Activated gamma-delta T cell treated with Interleukin-2 at 50 U/mL for 16 hours (primary cell): Measurements from ENCODE around the gene LCN1.
"Not testable (repeated sequence)": the region's sequence is repeated elsewhere in the genome, so short reads cannot be mapped to it uniquely, and the experiment has no call there.

Experiments used
- DNase-seq: peaks from one replicate; pipeline ENCODE4 v3.0.0-alpha.2; 2020

LCN1 gene

DNA sequence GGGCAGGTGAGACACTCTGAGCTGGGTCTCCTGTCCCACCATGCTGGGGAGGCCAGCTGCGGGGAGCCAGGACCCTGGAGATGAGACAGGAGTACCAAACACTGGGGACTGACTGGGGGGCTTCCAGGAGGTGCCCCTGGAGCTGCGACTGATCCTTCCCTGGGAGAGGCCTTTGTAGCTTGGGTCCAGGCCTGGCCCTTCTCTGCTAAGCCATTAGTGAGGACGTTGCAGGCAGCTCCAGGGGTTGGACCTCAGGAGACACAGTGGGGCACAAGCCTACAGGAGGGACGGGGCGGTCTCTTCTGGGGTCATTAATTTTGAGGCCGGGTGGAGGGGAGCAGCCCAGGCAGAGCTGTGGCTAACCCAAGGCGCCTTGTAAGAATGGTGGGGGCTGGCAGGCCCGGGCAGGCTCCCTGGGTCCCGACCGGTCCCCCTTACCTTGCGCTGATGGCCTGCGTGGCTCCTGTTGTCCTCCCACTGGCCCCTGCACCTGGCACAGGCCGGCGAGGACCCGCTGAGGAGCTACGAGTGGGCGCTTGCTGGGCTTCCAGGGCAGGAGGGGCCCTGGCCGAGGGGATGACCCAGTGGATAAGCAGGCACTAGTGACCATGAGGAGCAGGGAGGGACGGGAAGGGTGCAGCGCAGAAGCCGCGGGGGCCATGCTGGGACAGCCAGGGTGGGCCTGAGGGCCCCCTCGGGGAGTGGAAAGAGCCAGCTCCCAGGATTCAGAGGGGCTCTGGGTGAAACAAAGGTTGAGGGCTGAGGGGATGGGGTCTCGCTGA is 15.6 kb upstream of the LCN1 start:
- DNase-seq: no peak

DNA sequence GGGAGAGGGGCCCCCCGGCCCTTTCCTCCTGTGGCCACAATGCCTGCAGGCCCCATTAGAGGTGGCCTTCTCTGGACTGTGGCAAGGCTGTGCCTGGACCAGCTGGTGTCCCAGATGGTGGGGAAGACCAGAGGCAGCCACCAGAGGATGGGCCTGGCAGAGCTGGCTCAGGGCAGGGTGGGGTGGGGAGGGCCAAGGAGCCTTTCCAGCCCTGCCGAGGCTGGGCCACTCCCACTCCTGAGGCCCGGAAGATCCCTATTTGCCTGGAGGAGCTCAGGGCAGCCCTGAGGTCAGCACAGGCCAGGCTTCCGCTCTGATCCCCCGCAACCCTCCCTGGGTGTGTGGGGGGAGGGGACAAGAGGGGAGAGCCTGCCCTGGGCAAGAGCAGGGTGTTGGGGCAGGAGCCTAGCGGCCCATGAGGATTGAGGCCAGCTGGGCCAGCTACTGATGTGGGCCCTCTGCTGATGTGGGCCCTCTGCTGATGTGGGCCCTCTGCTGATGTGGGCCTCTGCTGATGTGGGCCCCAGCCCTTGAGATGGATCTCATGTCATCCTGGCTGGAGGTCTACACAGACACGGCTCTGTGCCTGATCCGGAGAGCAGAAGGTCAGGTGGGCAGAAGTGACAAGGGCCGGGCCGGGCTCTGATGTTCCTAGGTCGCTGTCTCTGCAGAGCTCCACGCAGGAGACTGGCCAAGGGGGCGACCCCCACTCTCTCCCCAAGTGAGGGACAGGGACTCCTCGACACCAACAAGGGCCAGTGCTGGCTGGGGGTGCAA is 14.7 kb upstream of the LCN1 start:
- DNase-seq: no peak

DNA sequence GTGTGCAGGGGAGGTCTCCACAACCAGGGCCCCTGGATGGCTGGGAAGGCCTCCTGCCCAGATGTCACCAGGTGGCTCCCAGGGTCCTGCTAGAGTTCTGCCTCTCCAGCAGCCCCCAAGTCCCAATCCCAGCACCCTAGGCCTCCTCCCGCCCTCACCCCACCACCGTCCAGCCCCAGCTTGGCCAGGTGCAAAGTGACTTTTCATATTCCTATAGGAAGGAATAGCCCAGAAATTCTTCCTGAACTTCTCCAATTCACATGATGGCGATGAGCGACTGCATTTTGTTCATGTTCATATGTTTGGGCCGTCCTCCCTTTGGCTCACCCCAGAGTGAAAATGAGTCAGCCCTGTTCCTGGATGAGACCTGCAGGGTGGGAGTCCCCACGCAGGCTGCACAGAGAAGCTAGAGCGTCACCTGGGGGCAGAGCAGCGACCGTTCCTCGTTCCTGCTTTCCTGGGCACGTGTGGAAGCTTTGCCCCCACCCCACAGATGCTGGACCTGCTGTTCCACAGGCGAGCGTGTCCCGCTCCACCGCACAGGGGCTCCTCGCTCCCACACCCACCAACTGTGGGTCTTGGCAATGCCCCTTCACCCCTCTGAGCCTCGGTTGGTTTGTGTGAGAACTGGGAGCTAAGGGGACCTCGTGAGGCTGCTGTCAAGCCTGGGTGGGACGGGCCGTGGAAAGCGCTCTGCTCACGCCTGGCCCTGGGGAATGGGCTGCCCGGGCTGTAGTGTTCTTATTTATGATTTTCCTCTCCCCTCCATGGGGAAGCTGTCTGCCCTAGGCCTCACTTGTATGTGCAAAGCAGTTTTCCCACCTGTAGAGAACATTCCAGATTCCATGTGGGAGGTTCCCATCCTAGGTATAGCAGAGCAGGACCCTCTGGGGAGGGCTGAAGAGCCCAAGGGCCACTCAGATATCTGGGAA is 13.9 kb upstream of the LCN1 start:
- no peak for DNase-seq

DNA sequence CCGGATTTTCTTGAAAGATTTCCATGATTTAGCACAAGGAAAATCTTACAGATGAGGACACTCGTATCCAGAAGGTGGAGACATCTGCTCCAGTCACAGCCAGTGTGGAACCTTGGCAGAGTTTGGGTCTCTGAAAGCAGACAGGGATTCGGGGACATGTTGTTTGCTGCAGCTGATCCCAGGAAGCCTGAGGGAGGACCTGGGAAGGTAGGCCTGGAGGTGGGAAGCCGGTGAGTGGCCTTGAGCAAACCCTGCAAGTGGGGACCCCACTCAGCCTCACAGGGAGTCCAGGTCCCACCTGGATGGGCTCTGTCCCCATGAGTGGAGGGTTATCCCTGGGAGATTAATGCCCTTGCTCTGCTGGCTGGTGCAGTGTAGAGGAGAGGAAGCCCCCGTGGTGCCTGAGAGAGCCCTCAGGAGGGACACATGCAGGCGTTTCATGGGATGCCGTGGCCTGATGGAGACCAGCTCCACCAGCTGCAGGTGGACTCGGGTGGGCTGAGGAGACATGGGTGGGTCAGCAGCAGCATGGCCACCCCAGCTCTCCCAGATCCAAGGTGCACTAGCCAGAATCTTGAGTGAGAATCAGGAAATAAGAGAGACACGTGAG is 12.9 kb upstream of the LCN1 start:
- no peak for DNase-seq

DNA sequence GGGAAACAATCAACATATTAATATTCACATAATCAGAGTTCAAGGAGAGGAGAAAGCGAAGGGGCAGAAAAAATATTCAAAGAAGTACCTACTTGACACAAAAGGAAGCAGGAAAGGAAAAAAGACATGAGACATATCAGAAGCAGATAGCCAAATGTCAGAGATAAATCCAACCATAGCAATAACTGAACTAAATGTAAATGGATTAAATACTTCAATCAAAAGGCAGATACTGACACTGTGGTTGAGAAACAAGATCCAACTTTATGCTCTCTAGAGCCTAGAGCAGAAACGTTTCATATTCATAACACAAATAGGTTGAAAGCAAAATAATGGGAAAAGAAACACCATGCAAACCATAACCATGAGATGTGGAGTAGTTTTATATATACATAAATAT is 11.8 kb upstream of the LCN1 start:
- no peak for DNase-seq

DNA sequence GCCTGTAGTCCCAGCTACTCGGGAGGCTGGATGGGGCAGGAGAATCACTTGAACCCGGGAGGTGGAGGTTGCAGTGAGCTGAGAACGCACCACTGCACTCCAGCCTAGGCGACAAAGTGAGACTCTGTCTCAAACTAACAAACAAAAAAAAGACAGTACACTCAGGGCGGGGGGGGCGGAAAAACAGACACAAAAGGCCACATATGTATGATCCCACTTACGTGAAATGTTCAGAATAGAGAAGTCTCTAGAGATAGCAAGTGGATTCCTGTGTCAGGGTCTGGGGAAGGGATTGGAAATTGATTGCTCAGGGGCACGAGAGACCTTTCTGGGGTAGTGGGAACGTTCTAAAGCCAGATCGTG is 9.0 kb upstream of the LCN1 start:
- DNase-seq: no peak

DNA sequence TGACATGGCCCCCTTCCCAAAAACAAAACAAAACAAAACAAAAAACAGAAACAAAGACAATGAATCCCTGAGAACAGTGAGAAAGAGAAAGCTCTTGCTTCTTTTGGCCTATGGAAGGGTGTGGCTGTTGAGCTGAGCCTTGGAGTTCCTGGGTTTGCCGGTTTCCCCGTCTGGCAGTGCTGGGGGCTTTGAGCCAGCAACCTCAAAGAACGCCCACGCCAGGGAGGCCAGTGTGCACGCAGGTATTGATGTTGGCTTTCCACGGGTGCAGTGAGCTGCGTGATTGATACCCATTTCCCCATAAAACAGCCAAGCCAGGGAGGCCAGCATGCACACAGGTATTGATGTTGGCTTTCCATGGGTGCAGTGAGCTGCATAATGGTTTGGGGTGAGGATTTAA is 8.3 kb upstream of the LCN1 start:
- DNase-seq: no peak

DNA sequence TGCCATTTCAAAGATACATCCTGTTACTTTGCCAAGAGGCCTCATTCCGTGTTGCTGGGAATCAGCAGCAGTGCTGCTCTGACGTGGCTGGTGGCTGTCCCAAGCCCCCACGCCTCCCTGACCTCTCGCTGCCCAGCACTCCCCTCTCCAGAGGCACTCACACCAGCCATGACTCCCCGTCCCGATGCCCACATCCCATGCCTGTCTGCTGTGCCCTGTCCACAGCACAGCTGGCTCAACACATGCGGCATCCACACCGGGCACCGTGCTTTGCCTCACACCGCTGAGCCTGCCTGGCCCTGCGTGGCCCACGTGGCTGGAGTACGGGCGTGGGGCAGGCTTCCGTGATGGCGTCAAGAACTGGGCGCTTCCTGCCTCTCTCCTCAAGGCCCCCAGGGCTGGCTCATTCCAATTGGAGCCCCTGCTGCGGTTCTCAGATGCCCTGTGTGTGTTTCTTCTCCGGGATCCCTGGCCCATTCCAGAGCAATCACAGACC is 7.8 kb upstream of the LCN1 start:
- DNase-seq: no peak

DNA sequence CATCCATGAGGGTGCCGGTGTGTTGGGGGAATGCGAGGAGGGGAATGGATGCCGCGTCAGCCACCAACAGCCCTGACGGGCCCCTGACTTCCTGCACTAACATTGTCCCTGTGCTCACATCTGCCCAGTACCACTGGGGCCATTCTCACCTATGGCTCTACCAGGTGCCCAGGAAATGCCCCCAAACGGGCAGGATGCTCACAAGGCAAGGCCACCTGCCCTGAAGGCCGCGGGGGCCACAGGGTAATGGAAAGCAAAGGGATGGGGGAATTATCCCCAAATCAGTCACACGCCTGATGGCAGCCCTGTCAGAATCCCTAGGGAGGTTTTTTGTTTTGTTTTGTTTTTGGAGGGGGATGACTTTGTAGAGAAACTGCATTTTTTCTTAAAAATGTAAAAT is 7.3 kb upstream of the LCN1 start:
- not testable (repeated sequence) for DNase-seq

DNA sequence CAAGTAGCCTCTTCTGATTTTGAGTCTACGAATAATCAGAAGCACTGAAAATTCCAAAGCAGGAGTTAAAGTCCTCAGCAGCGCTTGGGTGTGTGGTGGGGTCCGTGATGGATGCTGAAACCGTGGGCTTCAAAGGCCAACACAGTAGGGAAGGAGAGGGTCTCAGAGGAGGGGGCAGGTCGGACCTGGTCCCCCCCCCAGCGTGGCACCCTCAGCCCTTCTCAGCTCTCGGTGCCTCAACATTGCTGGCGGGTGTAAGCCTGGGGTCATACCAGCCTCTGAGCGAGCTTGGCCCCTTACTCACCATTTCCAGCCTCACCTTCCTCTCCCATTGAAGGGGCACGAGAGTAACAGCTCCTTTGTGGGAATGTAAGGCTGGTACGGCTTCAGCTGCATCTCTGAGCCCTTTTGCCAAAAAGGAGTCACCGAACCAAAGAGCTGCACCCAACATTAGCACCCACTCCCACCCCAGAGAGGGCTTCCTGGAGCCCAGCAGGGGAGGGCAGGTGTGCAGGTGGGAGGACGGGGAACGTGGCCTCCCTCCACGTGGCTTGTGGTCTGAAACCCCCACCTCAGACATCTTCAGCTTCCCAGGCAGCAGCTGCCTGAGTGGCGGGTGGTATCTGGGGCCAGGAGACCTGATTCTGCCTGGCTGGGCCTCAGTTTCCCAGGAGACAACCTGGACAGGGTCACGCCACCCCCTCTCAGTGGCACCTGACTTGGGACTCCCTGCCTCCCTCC is 6.7 kb upstream of the LCN1 start:
- no peak for DNase-seq

DNA sequence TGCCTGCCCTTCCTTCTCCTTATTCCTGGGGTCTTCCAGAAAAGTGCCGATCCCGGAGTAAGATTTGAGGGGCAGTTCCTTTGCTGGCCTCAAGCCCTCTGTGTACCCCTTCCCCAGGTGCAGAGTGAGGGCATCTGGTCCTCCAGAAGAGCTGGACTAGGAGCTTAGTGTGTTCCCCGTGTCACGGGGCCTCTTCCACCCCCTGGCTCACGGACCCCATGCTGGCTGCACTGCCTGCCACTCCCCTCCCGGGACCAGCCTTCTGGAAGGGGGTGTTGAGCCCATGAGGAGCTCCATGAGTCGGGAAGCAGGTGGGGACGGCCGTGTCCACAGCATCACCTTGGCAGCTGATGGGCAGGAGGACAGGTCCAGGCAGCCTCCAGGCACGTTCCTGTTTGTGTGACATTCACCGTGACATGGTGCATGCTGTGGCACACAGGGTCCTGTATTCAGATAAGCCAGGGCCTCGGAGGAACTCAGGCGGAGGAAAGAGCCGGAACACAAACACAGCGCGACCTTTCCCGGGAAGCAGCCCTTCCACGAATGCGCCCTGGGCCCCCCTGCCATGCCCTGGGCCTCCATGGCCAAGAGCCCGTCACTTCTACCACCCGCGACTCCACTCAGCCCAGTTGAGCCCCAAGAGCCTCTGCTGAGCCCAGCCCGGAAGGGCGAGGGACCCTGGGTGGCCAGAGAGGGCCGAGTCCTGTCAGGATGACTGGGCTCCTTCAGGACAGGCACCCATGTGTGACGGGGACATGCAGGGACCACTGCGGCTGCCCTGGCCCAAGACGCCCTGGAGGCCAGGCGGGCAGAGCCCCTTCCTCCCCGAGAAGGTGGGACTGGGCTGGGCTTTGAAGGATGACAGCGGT is 5.9 kb upstream of the LCN1 start:
- no peak for DNase-seq

DNA sequence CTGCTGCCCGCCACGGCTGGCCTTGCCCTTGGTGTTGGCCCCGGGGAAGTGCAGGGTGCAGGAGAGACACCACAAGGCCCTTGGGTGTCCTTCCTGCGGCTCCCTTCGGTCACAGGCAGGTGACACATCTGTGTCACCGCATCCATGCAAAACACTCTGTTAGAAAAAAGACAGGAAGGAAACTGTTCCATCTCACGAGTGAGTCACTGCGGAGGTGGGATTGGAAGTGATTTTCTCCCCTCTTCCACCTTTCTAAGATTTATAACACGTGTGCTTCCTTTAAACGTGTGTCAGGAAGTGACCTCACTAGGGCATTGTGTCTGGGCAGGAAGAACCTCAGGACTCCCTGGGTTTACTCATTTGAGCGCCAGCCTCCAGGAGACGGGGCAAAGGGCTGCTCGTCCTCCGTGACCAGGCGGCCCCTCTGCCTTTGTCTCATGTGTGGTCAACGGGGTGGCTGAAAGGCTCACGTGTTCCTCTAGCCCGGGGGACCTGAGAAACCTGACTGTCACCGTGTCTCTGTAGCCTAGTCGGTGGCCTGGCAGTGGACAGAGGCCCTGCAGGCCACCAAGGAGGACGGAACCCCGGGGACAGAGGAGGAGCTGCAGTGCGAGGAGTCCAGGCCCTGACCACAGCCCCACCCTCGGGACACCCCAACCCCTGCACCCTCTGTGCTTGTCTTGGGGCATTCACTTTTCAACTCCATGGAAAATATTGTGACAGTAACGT is 4.9 kb upstream of the LCN1 start:
- no peak for DNase-seq

DNA sequence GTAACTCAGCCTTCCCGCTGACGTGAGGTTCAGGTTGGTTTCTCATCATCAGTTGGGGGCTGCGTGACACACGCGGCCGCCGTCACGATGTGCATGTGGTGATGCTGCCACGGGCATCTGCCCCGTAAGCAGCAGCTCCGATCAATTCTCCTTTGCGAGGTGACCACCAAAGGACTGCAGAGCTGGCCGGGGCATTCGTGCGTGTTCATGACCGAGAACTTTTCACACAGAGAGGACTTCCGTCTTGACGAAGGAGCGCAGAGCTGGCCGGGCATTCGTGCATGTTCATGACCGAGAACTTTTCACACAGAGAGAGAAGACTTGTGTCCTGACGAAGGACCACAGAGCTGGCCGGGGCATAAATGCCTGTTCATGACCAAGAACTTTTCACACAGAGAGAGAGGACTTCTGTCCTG is 3.8 kb upstream of the LCN1 start:
- DNase-seq: no peak

DNA sequence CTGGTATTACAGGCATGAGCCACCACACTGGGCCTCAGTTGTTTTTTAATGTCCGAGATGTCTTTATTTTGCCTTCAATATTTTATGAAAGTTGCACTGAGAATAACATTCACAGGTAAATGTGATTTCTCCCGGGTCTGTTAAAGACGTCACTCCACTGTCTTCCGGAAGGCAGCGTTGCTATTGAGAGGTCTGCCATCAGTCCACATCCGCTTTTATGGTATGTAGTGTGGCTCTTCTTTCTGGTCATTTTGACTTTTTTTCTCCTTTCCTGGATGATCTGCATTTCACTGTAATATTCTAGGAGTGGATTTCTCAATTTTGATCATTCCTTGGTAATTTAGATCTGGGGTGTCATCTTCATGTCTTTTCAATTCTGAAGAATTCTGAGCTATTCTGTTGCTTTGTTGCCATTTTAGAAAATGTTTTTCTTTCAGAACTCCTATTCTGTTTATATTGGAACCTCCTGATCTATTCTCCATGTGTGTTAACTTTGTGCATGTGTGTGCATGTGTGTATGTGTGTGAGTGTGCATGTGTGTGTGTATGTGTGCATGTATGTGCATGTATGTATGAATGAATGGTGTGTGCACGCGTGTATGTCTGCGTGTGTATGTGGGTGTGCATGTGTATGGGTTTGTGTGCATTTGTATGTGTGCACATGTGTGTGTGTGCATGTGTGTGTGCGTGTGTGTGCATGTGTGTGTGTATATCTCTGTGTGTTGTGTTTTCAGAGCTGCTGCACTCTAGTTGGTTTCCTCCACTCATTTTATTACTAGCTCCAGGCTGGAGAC is 1.9 kb upstream of the LCN1 start:
- no peak for DNase-seq

DNA sequence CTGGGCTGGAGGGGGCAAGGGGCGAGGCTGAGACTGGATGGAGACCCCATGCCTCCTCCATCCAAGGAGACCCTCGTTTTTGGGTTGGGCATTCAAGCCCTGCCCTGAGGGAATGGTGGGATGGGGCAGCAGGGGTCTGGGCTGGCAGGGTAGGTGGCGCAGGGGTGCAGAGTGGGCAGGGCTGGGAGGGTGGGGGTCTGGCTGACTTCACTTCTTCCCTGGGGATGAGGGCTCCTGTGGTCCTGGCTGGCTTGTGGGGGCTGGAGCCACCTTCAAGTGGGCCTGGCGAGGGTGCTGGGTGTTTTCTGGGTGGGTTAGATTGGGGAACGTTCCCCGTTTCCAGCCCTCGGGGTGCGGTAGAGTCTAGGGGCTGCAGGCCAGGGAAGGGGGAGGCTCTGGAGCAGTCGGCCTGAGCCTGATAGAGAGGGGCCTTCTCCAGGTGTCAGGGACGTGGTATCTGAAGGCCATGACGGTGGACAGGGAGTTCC is 412 bp downstream of the LCN1 start:
- no peak for DNase-seq

DNA sequence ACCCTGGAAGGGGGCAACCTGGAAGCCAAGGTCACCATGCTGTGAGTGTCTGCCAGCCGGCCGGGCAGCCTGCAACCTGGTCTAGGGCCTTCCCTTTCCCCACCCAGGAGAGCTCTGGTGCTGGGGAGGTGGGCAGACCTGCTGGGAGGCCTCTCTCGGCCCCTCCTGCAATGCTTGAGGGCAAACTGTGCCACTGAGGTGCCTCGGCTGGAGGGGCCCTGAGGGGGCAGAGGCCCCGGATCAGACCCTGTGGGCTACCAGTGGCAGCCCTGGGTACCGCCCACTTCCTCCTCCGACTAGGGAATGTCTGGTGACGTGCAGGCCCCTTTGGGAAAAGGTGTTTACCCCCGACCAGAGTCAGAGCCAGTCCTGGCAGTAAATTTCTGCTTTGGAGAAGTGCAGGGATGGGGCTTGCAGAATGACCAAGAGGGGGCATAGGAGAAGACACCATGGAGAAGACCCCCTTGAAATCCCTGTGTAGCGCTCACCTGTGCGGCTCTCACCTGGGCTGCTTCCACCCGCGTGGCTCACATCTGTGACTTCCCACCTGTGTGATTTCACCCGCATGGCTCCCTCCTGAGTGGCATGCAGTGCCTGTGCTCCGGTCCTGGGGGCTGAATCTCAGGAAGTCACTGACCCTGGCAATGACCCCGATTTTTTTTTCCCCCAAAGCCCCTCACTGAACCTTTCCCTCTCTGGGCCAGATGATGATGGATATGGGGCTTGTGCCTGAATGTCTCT is 1.1 kb downstream of the LCN1 start:
- DNase-seq: no peak

DNA sequence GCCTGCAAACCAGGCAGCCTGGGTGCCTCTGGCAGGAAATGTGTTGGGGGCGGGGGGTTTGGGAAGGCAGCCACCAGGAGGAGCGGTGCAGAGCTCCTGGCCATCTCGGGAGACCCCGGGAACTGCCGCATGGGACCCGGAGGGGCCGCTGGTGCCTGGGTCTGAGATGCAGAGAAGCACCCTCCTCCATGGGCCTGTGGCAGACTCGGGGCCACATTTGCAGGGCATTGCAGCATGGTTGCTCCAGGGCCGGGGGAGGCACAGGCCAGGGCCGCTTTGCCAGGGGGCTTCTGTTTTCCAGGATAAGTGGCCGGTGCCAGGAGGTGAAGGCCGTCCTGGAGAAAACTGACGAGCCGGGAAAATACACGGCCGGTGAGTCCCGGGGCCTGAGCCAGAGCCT is 1.7 kb downstream of the LCN1 start:
- DNase-seq: no peak

DNA sequence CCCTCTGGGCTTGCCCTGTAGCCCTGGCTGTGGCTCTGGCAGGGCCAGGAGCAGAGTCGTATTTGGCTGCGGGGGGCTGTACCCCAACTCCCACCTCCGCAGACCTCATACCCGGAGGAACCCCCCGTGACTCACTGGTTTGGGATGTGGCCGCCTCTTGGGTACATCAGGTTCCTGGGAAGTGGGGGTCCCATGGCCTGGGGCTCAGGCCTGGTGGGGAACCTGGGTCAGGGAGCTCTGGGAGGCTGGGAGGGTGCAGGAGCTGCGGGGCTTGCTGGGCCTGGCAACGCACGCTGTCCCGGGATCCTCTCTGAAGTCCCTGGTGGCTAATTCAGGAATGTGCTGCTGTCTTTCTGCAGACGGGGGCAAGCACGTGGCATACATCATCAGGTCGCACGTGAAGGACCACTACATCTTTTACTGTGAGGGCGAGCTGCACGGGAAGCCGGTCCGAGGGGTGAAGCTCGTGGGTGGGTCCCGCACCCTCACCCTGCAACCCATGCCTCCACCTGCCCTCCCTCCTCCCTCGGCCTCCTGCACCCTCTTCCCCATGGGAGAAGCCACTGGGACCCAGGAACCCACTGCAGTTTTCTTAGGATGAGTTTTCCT is 2.4 kb downstream of the LCN1 start:
- DNase-seq: no peak
